Measurements from ENCODE around the gene WDR35. TPM values are rescaled to one million over a fixed set of nuclear protein-coding genes. Genes with fewer than 3 reads are reported as not detected.

The WDR35 gene
- total and polyA plus RNA-seq, 3 donors from 2014 or later, result 18.5 to 24.9 (median 23.6) TPM

- no peak overlapping the region for H3K27ac ChIP-seq
- WGBS, 2 donors, result 82 to 94% methylated on average over 3 of the region's 3 CpGs
- H3K4me3 ChIP-seq, result no peak overlapping the region
- no peak for DNase-seq
- no peaks in the 10 kb centered on the region for H3K27me3 ChIP-seq
- peaks cover 3% of the 10 kb centered on the region for H3K4me1 ChIP-seq
- no peak for TF ChIP-seq CTCF (IDR thresholded peaks at IDR 0.05)
- no peak for TF ChIP-seq POLR2A (IDR thresholded peaks at IDR 0.05)
- intact Hi-C loops (cut with DNase I; ENCODE audit: low total_unique reads), result no loop called here
- no peaks in the 10 kb centered on the region for H3K36me3 ChIP-seq (ENCODE audit: low read depth, missing control alignments)
- no peaks in the 10 kb centered on the region for H3K9me3 ChIP-seq
These were observed 117.6 kb downstream of the WDR35 start for GRCh38 chr2:19872302-19872701.

DNA sequence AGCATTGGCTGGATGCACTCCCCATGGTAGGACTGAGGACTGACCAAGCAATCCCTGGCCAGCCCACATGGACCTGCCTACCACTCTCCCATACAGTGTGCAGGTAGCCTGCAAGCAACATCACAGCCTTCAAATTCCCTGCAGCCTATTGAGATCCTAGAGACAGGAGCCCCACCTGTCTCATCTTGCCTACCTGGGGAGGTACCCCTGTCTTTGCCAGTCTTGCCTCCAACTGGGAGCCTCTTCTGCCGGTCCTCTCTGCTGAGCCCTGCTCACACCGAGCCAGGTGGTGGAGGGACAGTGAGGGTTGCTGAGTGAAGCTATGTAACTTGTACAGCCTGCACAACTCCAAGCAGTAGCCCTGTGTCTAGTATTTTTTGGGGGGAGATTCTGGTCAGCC, 118.1 kb downstream of the WDR35 start:
- Histone ChIP-seq H3K4me3 (no peak overlapping the region), H3K9me3 (no peaks in the 10 kb centered on the region), H3K27ac (no peak overlapping the region), H3K27me3 (no peaks in the 10 kb centered on the region), H3K4me1 (peaks cover 3% of the 10 kb centered on the region), H3K36me3 (ENCODE audit: low read depth, missing control alignments) (no peaks in the 10 kb centered on the region)
- intact Hi-C loops (cut with DNase I; ENCODE audit: low total_unique reads), result no loop called here
- no peak for DNase-seq
- WGBS, 2 donors, result 100% methylated on average over 2 of the region's 2 CpGs
- TF ChIP-seq CTCF (IDR thresholded peaks at IDR 0.05), result no peak
- no peak for TF ChIP-seq POLR2A (IDR thresholded peaks at IDR 0.05)

GRCh38 chr2:19870792-19871191, 119.1 kb downstream of the WDR35 start:
- Histone ChIP-seq H3K4me1 (peaks cover 3% of the 10 kb centered on the region), H3K27me3 (no peaks in the 10 kb centered on the region), H3K36me3 (ENCODE audit: low read depth, missing control alignments) (no peaks in the 10 kb centered on the region), H3K4me3 (no peak overlapping the region), H3K27ac (no peak overlapping the region), H3K9me3 (no peaks in the 10 kb centered on the region)
- DNase-seq, result no peak
- intact Hi-C loops (cut with DNase I; ENCODE audit: low total_unique reads), result no loop called here
- 90 to 94% methylated on average over 4 of the region's 4 CpGs for whole genome bisulfite sequencing, 2 donors
- no peak for TF ChIP-seq CTCF (IDR thresholded peaks at IDR 0.05)
- no peak for TF ChIP-seq POLR2A (IDR thresholded peaks at IDR 0.05)

- 2 to 19% methylated on average over 25 to 52 of the region's 52 CpGs for WGBS, 2 donors
- DNase-seq, result peak; percentile 69
- H3K4me3 ChIP-seq, result peak overlapping the region; percentile 43 to 68
- intact Hi-C loops (cut with DNase I; ENCODE audit: low total_unique reads), result loop anchor here (10.0 kb wide), 2 partner anchors 504 to 824 kb away; no protein-coding TSS in a partner anchor
- no peaks in the 10 kb centered on the region for H3K36me3 ChIP-seq (ENCODE audit: low read depth, missing control alignments)
- peaks cover 3% of the 10 kb centered on the region for H3K4me1 ChIP-seq
- H3K9me3 ChIP-seq, result no peaks in the 10 kb centered on the region
- no peaks in the 10 kb centered on the region for H3K27me3 ChIP-seq
- TF ChIP-seq POLR2A (IDR thresholded peaks at IDR 0.05) (no peak), CTCF (IDR thresholded peaks at IDR 0.05) (no peak)
- H3K27ac ChIP-seq, result no peak overlapping the region
These were observed 121.0 kb downstream of the WDR35 start for GRCh38 chr2:19868701-19869580.

Measured in testis (tissue), 3 donors.